ENCODE results near the gene EFNA3. TPM values are rescaled to one million over a fixed set of nuclear protein-coding genes. Genes with fewer than 3 reads are reported as not detected.

Gene EFNA3
- total RNA-seq, 2 experiments from 2014 or later, result 0.22 to 0.47 TPM

GRCh38 chr1:155040358-155041093 is 38.1 kb upstream of the EFNA3 start:
- Histone ChIP-seq H3K9me3 (ENCODE audit: control insufficient read depth in 1 of 2, insufficient read depth in 1 of 2, low read length in 2 of 2) (no peaks in the 10 kb centered on the region), H3K27me3 (ENCODE audit: control insufficient read depth in 1 of 2, insufficient read depth in 2 of 2, low read length in 2 of 2) (no peaks in the 10 kb centered on the region), H3K36me3 (ENCODE audit: insufficient read depth, low read length) (no peaks in the 10 kb centered on the region), H3K4me3 (ENCODE audit: low read length) (no peak overlapping the region), H3K27ac (ENCODE audit: low read depth in 1 of 2, low read length in 2 of 2) (no peak overlapping the region), H3K4me1 (ENCODE audit: insufficient read depth, low read length) (peaks cover 4% of the 10 kb centered on the region)
- Mint-ChIP-seq H3K4me3 (no peak overlapping the region), H3K9me3 (no peaks in the 10 kb centered on the region), H3K36me3 (ENCODE audit: low read depth) (no peaks in the 10 kb centered on the region), H3K4me1 (ENCODE audit: low read depth) (peaks cover 9% of the 10 kb centered on the region), H3K27ac (no peak overlapping the region), H3K27me3 (no peaks in the 10 kb centered on the region)
- ChIA-PET POLR2A (no interaction called here), CTCF (interaction anchor here (2.4 kb wide), 1 partner anchor 21 kb away, joined by 8 read pairs; no protein-coding TSS in a partner anchor)
- no peak for TF ChIP-seq CTCF (IDR thresholded peaks at IDR 0.05)
- intact Hi-C loops (cut with DNase I, micrococcal nuclease), result no loop called here
- no peak for DNase-seq
- ATAC-seq (ENCODE audit: poor library complexity), result no peak

GRCh38 chr1:155042789-155043188 is 35.8 kb upstream of the EFNA3 start:
- no peak overlapping the region for H3K27ac Mint-ChIP-seq

GRCh38 chr1:155043301-155043702 is 35.3 kb upstream of the EFNA3 start:
- peaks cover 9% of the 10 kb centered on the region for H3K4me1 Mint-ChIP-seq (ENCODE audit: low read depth)
- CTCF ChIA-PET, result interaction anchor here (1.5 to 3.5 kb wide), 4 partner anchors 18 to 42 kb away, joined by 3 to 38 read pairs (median 13); partner anchors contain the start of gene EFNA4
- no peaks in the 10 kb centered on the region for H3K9me3 Mint-ChIP-seq

More at GRCh38 chr1:155042789-155043188, 35.8 kb upstream of the EFNA3 start:
- H3K27me3 Mint-ChIP-seq, result no peaks in the 10 kb centered on the region
- TF ChIP-seq CTCF (IDR thresholded peaks at IDR 0.05), result no peak
- Histone ChIP-seq H3K27ac (ENCODE audit: low read depth in 1 of 2, low read length in 2 of 2) (no peak overlapping the region), H3K36me3 (ENCODE audit: insufficient read depth, low read length) (no peaks in the 10 kb centered on the region), H3K4me1 (ENCODE audit: insufficient read depth, low read length) (peaks cover 4% of the 10 kb centered on the region), H3K9me3 (ENCODE audit: control insufficient read depth in 1 of 2, insufficient read depth in 1 of 2, low read length in 2 of 2) (no peaks in the 10 kb centered on the region), H3K4me3 (ENCODE audit: low read length) (no peak overlapping the region), H3K27me3 (ENCODE audit: control insufficient read depth in 1 of 2, insufficient read depth in 2 of 2, low read length in 2 of 2) (no peaks in the 10 kb centered on the region)
- no peaks in the 10 kb centered on the region for H3K36me3 Mint-ChIP-seq (ENCODE audit: low read depth)
- CTCF ChIA-PET, result interaction anchor here (2.4 to 3.5 kb wide), 2 partner anchors 19 to 26 kb away, joined by 8 to 15 read pairs; no protein-coding TSS in a partner anchor
- no peak overlapping the region for H3K4me3 Mint-ChIP-seq
- peaks cover 9% of the 10 kb centered on the region for H3K4me1 Mint-ChIP-seq (ENCODE audit: low read depth)
- no peak for DNase-seq
- intact Hi-C loops (cut with DNase I, micrococcal nuclease), result no loop called here
- no peaks in the 10 kb centered on the region for H3K9me3 Mint-ChIP-seq
- POLR2A ChIA-PET, result no interaction called here
- no peak for ATAC-seq (ENCODE audit: poor library complexity)

More at GRCh38 chr1:155043301-155043702, 35.3 kb upstream of the EFNA3 start:
- Histone ChIP-seq H3K4me1 (ENCODE audit: insufficient read depth, low read length) (peaks cover 4% of the 10 kb centered on the region), H3K36me3 (ENCODE audit: insufficient read depth, low read length) (no peaks in the 10 kb centered on the region), H3K27me3 (ENCODE audit: control insufficient read depth in 1 of 2, insufficient read depth in 2 of 2, low read length in 2 of 2) (no peaks in the 10 kb centered on the region), H3K9me3 (ENCODE audit: control insufficient read depth in 1 of 2, insufficient read depth in 1 of 2, low read length in 2 of 2) (no peaks in the 10 kb centered on the region), H3K4me3 (ENCODE audit: low read length) (no peak overlapping the region), H3K27ac (ENCODE audit: low read depth in 1 of 2, low read length in 2 of 2) (no peak overlapping the region)
- no peak for TF ChIP-seq CTCF (IDR thresholded peaks at IDR 0.05)
- H3K4me3 Mint-ChIP-seq, result no peak overlapping the region
- no peak for ATAC-seq (ENCODE audit: poor library complexity)
- intact Hi-C loops (cut with DNase I, micrococcal nuclease), result no loop called here
- H3K27ac Mint-ChIP-seq, result no peak overlapping the region
- DNase-seq, result no peak
- no peaks in the 10 kb centered on the region for H3K36me3 Mint-ChIP-seq (ENCODE audit: low read depth)
- no peaks in the 10 kb centered on the region for H3K27me3 Mint-ChIP-seq
- POLR2A ChIA-PET, result interaction anchor here (0.6 to 1.2 kb wide), 2 partner anchors 88 to 544 kb away, joined by 3 read pairs; no protein-coding TSS in a partner anchor

Measured in CD4-positive, alpha-beta T cell (primary cell).